BLaER1 treated with 17β-estradiol and CSF1 and Interleukin-3, amounts not matched to agents 10 nM and 100 nM (cell line): ENCODE results near the gene PDXK.

Experiments used
- H3K27ac ChIP-seq, 11 experiments: shearing (Covaris generic); formaldehyde crosslinking; 2 replicates each; pipeline ENCODE4 v1.8.1; 2022
- H3K27me3 ChIP-seq, 11 experiments: shearing (Covaris generic); formaldehyde crosslinking; 2 replicates each; pipeline ENCODE4 v1.8.1; 2022
- H3K36me3 ChIP-seq, 11 experiments: shearing (Covaris generic); formaldehyde crosslinking; 2 replicates each; pipeline ENCODE4 v1.8.1; 2022
- H3K4me1 ChIP-seq, 10 experiments: shearing (Covaris generic); formaldehyde crosslinking; 2 replicates each; pipeline ENCODE4 v1.8.1; 2022
- H3K4me2 ChIP-seq, 11 experiments: shearing (Covaris generic); formaldehyde crosslinking; 2 replicates each; pipeline ENCODE4 v1.8.1; 2022
- H3K4me3 ChIP-seq, 10 experiments: shearing (Covaris generic); formaldehyde crosslinking; 2 replicates each; pipeline ENCODE4 v1.8.1; 2022
- H3K9ac ChIP-seq, 11 experiments: shearing (Covaris generic); formaldehyde crosslinking; 2 replicates each; pipeline ENCODE4 v1.8.1; 2022
- H3K9me3 ChIP-seq, 11 experiments: shearing (Covaris generic); formaldehyde crosslinking; replicated peaks in 1 of 11; 2 replicates each; pipeline ENCODE4 v1.8.1; 2022
- H4K20me1 ChIP-seq, 11 experiments: shearing (Covaris generic); formaldehyde crosslinking; 2 replicates each; pipeline ENCODE4 v1.8.1; 2022
- Cebpa-rat ChIP-seq, 11 experiments: shearing (Covaris generic); IDR thresholded peaks; 2 replicates each; pipeline ENCODE4 v1.8.1; 2022

The PDXK gene

GRCh38 chr21:43777953-43778352 is 59.0 kb downstream of the PDXK start:
- H3K36me3 ChIP-seq = peaks cover 16 to 26% (median 20%) of the 10 kb centered on the region in 11 experiments
- no peaks in the 10 kb centered on the region for H3K27me3 ChIP-seq
- H3K9me3 ChIP-seq = peaks cover 0 to 3% (median 0%) of the 10 kb centered on the region in 11 experiments; a peak in 4 of 22 replicates
- TF ChIP-seq Cebpa-rat (IDR thresholded peaks at IDR 0.05) = no peak
- H3K4me3 ChIP-seq = peak overlapping the region in 1 of 10 experiments; percentile 21; a peak in 1 of 20 replicates
- peak overlapping the region in 4 of 11 experiments; percentile 51 to 76 (median 64); a peak in 7 of 22 replicates for H3K27ac ChIP-seq
- H3K4me2 ChIP-seq = peak overlapping the region in 8 of 11 experiments; percentile 11 to 98 (median 76); a peak in 12 of 22 replicates
- peaks cover 20 to 31% (median 26%) of the 10 kb centered on the region in 11 experiments; a peak in 21 of 22 replicates for H4K20me1 ChIP-seq
- peak overlapping the region in 3 of 11 experiments; percentile 42 to 63 (median 45); a peak in 4 of 22 replicates for H3K9ac ChIP-seq
- H3K4me1 ChIP-seq = peaks cover 55 to 81% (median 60%) of the 10 kb centered on the region in 10 experiments

GRCh38 chr21:43778469-43779335 is 59.8 kb downstream of the PDXK start:
- Histone ChIP-seq H3K4me3 (peak overlapping the region in 2 of 10 experiments; percentile 17 to 39; a peak in 2 of 20 replicates), H4K20me1 (peaks cover 18 to 24% (median 22%) of the 10 kb centered on the region in 11 experiments; a peak in 21 of 22 replicates), H3K9ac (peak overlapping the region in 5 of 11 experiments; percentile 5 to 67 (median 42); a peak in 7 of 22 replicates), H3K27me3 (no peaks in the 10 kb centered on the region), H3K4me2 (peak overlapping the region; percentile 49 to 98 (median 73); a peak in 21 of 22 replicates), H3K36me3 (peaks cover 9 to 18% (median 13%) of the 10 kb centered on the region in 11 experiments), H3K4me1 (peaks cover 55 to 81% (median 60%) of the 10 kb centered on the region in 10 experiments), H3K9me3 (no peaks in the 10 kb centered on the region), H3K27ac (peak overlapping the region in 8 of 11 experiments; percentile 18 to 76 (median 49); a peak in 14 of 22 replicates)
- TF ChIP-seq Cebpa-rat (IDR thresholded peaks at IDR 0.05) = no peak

- no peak for TF ChIP-seq Cebpa-rat (IDR thresholded peaks at IDR 0.05)
- Histone ChIP-seq H4K20me1 (peaks cover 9 to 14% (median 13%) of the 10 kb centered on the region in 11 experiments; a peak in 20 of 22 replicates), H3K4me2 (peak overlapping the region in 7 of 11 experiments; percentile 23 to 98 (median 79); a peak in 10 of 22 replicates), H3K4me1 (peaks cover 47 to 81% (median 56%) of the 10 kb centered on the region in 10 experiments), H3K27ac (peak overlapping the region in 3 of 11 experiments; percentile 31 to 76 (median 62); a peak in 5 of 22 replicates), H3K9me3 (no peaks in the 10 kb centered on the region), H3K36me3 (peaks cover 0 to 9% (median 3%) of the 10 kb centered on the region in 11 experiments; a peak in 14 of 22 replicates), H3K9ac (peak overlapping the region in 3 of 11 experiments; percentile 11 to 42 (median 33); a peak in 3 of 22 replicates), H3K27me3 (no peaks in the 10 kb centered on the region), H3K4me3 (peak overlapping the region in 1 of 10 experiments; percentile 39; a peak in 1 of 20 replicates)
Measured at GRCh38 chr21:43779660-43780059, 60.7 kb downstream of the PDXK start.

DNA sequence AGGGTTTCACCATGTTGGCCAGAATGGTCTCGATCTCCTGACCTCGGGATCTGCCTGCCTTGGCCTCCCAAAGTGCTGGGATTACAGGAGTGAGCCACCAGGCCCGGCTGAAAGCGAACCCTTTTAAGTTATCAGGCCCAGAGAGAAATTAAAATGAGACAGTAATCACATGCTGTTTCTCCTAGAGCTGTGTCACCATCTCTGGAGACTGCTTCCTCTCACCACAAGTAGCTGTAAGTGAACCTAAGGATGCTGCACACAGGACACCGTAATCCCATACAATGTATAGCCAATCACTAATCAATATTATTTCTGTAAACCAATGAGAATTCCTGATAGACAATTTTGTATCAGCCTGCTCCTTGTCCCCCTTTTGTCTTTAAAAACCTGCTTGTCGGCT is 62.9 kb downstream of the PDXK start:
- H3K27ac ChIP-seq = no peak overlapping the region
- H3K4me3 ChIP-seq = no peak overlapping the region
- no peaks in the 10 kb centered on the region for H4K20me1 ChIP-seq
- H3K9ac ChIP-seq = no peak overlapping the region
- H3K9me3 ChIP-seq = no peaks in the 10 kb centered on the region
- no peaks in the 10 kb centered on the region for H3K36me3 ChIP-seq
- no peaks in the 10 kb centered on the region for H3K27me3 ChIP-seq
- no peak for TF ChIP-seq Cebpa-rat (IDR thresholded peaks at IDR 0.05)
- H3K4me2 ChIP-seq = peak overlapping the region in 4 of 11 experiments; percentile 72 to 96 (median 80); a peak in 9 of 22 replicates
- H3K4me1 ChIP-seq = peaks cover 37 to 75% (median 44%) of the 10 kb centered on the region in 10 experiments

- Histone ChIP-seq H4K20me1 (no peaks in the 10 kb centered on the region), H3K27me3 (no peaks in the 10 kb centered on the region), H3K9me3 (no peaks in the 10 kb centered on the region), H3K4me3 (no peak overlapping the region), H3K9ac (0 out of 22 replicates have a peak overlapping the region, but pooled peaks of 1 of the 11 experiments have one; percentile 22), H3K4me1 (peaks cover 37 to 70% (median 43%) of the 10 kb centered on the region in 10 experiments), H3K27ac (peak overlapping the region in 2 of 11 experiments; percentile 24 to 55; a peak in 2 of 22 replicates), H3K4me2 (peak overlapping the region; percentile 71 to 96 (median 79)), H3K36me3 (no peaks in the 10 kb centered on the region)
- TF ChIP-seq Cebpa-rat (IDR thresholded peaks at IDR 0.05) = no peak
Measured at GRCh38 chr21:43782431-43783097, 63.6 kb downstream of the PDXK start.

DNA sequence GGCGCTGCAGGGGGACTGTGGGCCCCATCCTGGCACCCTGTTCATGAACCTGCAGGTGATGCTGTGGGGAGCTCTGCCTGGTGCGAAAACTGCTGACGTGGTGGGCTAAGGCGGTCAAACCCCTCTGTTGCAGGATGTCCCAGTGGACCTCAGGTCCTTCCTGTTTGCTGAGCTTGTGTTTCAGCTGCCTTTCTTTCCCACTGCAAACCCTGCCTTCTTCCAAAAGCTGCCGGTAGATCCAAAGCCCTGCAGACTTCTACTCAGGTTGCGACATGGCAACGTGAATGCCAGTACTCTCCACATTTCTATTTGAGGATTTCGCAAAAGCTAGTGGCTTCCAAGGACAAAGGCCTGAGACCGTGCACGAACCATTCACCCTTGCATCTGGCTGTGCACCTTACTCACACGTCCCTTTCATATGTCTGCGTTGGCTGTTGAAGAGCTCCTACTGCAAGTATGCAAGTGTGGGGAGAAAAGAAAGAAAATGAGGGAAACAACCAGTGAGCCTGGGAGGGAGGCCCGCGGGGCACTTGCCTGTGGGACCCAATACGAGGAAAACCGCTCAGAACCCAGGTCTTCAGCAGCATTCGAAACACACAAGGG is 64.3 kb downstream of the PDXK start:
- peak in 5 of 11 experiments; percentile 32 to 65 (median 49); a peak in 5 of 22 replicates for TF ChIP-seq Cebpa-rat (IDR thresholded peaks at IDR 0.05)
- H3K36me3 ChIP-seq = no peaks in the 10 kb centered on the region
- peaks cover 35 to 67% (median 41%) of the 10 kb centered on the region in 10 experiments for H3K4me1 ChIP-seq
- no peaks in the 10 kb centered on the region for H3K9me3 ChIP-seq
- H3K4me2 ChIP-seq = peak overlapping the region; percentile 71 to 96 (median 79)
- H4K20me1 ChIP-seq = no peaks in the 10 kb centered on the region
- H3K27ac ChIP-seq = peak overlapping the region in 2 of 11 experiments; percentile 24 to 55; a peak in 3 of 22 replicates
- 0 out of 22 replicates have a peak overlapping the region, but pooled peaks of 1 of the 11 experiments have one; percentile 22 for H3K9ac ChIP-seq
- no peak overlapping the region for H3K4me3 ChIP-seq
- H3K27me3 ChIP-seq = no peaks in the 10 kb centered on the region

DNA sequence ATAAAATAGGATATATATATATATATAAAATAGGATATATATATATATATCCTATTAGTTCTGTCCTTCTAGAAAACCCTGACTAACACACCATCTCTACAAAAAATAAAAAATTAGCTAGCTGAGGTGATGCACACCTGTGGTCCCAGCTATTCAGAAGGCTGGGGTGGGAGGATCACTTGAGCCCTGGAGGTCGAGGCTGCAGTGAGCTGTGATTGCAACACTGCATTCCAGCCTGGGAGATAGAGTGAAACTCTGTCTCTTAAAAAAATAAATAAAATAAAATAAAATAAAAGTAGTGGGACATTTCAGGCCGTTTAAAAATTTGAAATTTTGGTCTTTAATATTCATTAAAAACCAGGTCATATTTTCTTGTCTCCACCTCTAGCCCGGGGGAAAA is 66.2 kb downstream of the PDXK start:
- no peaks in the 10 kb centered on the region for H3K36me3 ChIP-seq
- no peak overlapping the region for H3K27ac ChIP-seq
- H3K4me1 ChIP-seq = peaks cover 27 to 53% (median 31%) of the 10 kb centered on the region in 10 experiments
- no peak overlapping the region for H3K4me3 ChIP-seq
- TF ChIP-seq Cebpa-rat (IDR thresholded peaks at IDR 0.05) = no peak
- no peak overlapping the region for H3K9ac ChIP-seq
- peaks cover 0 to 6% (median 2%) of the 10 kb centered on the region in 11 experiments; a peak in 10 of 22 replicates for H4K20me1 ChIP-seq
- H3K27me3 ChIP-seq = no peaks in the 10 kb centered on the region
- H3K4me2 ChIP-seq = no peak overlapping the region
- no peaks in the 10 kb centered on the region for H3K9me3 ChIP-seq

DNA sequence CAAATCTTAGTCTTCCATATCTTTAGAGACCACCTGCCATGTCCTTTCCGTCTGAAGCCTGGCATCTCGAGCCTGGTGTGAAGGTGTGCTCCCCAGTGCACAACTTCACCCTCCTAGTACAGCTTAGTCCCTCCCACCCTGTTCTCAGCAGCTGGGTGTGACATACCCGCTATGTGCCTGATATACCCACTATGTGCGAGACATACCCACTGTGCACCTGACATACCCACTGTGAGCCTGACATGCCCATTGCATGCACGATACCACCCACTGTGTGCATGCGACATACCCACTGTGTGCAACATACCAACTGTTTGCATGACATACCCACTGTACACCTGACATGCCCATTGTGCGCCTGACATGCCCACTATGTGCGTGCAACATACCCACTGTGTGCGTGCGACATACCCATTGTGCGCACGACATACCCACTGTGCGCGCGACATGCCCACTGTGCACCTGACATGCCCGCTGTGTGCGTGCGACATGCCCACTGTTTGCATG is 67.4 kb downstream of the PDXK start:
- H3K4me1 ChIP-seq = peaks cover 39 to 53% (median 43%) of the 10 kb centered on the region in 10 experiments
- no peaks in the 10 kb centered on the region for H3K27me3 ChIP-seq
- no peak for TF ChIP-seq Cebpa-rat (IDR thresholded peaks at IDR 0.05)
- peaks cover 0 to 18% (median 15%) of the 10 kb centered on the region in 11 experiments; a peak in 16 of 22 replicates for H4K20me1 ChIP-seq
- peaks cover 5 to 10% (median 8%) of the 10 kb centered on the region in 11 experiments; a peak in 21 of 22 replicates for H3K36me3 ChIP-seq
- H3K27ac ChIP-seq = no peak overlapping the region
- no peak overlapping the region for H3K9ac ChIP-seq
- no peaks in the 10 kb centered on the region for H3K9me3 ChIP-seq
- no peak overlapping the region for H3K4me2 ChIP-seq
- H3K4me3 ChIP-seq = no peak overlapping the region
